Measurements from ENCODE around the gene EMC9. TPM values are rescaled to one million over a fixed set of nuclear protein-coding genes. Genes with fewer than 3 reads are reported as not detected.
"Not testable (repeated sequence)": the region's sequence is repeated elsewhere in the genome, so short reads cannot be mapped to it uniquely, and the experiment has no call there.

The EMC9 gene
- total and polyA plus RNA-seq, 9 donors, result 5.1 to 30.7 (median 17.3) TPM

DNA sequence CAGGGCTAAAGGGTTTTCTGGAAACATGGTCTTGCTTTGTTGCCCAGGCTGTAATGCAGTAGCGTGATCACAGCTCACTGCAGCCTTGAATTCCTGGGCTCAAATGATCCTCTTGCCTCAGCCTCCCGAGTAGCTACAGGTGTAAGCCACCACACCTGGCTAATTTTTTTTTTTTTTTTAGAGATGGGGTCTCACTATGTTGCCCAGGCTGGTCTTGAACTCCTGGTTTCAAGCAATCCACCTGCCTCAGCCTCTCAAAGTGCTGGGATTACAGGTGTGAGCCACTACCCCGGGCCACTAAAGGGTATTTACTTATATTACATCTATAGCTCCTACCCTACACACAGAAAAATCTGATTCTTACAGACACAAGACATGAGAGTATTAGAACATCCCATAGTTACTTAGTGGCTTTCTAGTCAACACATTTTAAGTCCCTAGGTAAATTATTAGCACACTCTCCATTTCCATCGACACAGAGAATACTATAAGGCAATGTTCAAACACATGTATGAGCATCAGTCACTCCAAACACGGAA is 33.0 kb downstream of the EMC9 start:
- H3K27ac ChIP-seq, result no peak overlapping the region
- H3K9me3 ChIP-seq, result no peaks in the 10 kb centered on the region
- H3K36me3 ChIP-seq, result no peaks in the 10 kb centered on the region
- H3K4me1 ChIP-seq (ENCODE audit: insufficient read depth), result no peaks in the 10 kb centered on the region
- peak in 1 of 5 donors; percentile 7 for DNase-seq
- no peak for TF ChIP-seq POLR2A (IDR thresholded peaks at IDR 0.05)
- TF ChIP-seq CTCF (IDR thresholded peaks at IDR 0.05), result no peak
- TF ChIP-seq EP300 (IDR thresholded peaks at IDR 0.05), result no peak
- WGBS, 3 donors, result 44 to 51% (median 50%) methylated on average over 5 of the region's 5 CpGs
- no peak overlapping the region for H3K4me3 ChIP-seq
- H3K27me3 ChIP-seq, result no peaks in the 10 kb centered on the region
- intact Hi-C loops (cut with DNase I), result loop anchor here in 2 of 4 donors (10.0 kb wide), 1 partner anchor 54 kb away; the partner anchor contains the start of gene CARMIL3 (in 2 of the 2)

DNA sequence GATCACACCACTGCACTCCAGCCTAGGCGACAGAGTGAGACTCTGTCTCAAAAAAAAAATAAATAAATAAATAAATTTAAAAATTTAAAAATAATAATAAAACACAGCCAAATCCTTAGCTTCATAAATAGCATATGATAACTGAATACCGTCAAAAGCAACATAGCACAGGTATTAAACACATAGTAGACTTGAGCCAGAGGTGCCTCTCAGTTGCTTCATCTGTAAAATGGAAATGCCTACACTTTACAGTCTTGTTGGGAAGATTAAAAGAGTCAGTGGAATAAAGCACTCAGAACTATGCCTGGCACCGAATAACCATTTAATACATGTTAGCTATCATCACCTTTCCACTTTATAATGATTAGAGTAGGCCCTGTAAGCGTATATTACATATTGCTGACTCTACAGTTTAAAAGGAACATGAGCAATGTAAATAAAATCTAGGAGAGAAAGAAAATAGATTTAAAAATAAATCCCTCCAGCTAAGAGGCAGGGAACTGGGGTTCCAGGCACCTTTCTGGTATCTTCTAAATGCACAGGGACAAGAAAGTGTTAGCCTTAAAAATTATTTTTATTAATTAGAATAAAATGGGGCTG is 34.6 kb downstream of the EMC9 start:
- Histone ChIP-seq H3K36me3 (no peaks in the 10 kb centered on the region), H3K9me3 (no peaks in the 10 kb centered on the region), H3K27me3 (no peaks in the 10 kb centered on the region), H3K27ac (no peak overlapping the region), H3K4me3 (no peak overlapping the region), H3K4me1 (ENCODE audit: insufficient read depth) (no peaks in the 10 kb centered on the region)
- WGBS, 3 donors, result 86 to 88% (median 88%) methylated on average over 4 of the region's 4 CpGs
- TF ChIP-seq CTCF (IDR thresholded peaks at IDR 0.05) (no peak), EP300 (IDR thresholded peaks at IDR 0.05) (no peak), POLR2A (IDR thresholded peaks at IDR 0.05) (no peak)
- no peak for DNase-seq
- intact Hi-C loops (cut with DNase I), result loop anchor here in 2 of 4 donors (10.0 kb wide), 1 partner anchor 52 kb away; the partner anchor contains the start of gene CARMIL3 (in 2 of the 2)

- 89 to 91% (median 90%) methylated on average over 8 of the region's 8 CpGs for WGBS, 3 donors
- not testable (repeated sequence) for H3K4me3 ChIP-seq; H3K27me3 ChIP-seq; H3K9me3 ChIP-seq; H3K27ac ChIP-seq; H3K36me3 ChIP-seq; H3K4me1 ChIP-seq (ENCODE audit: insufficient read depth)
- DNase-seq, result peak in 1 of 5 donors; percentile 7
- intact Hi-C loops (cut with DNase I), result loop anchor here in 2 of 4 donors (10.0 kb wide), 1 partner anchor 51 kb away; the partner anchor contains the start of gene CARMIL3 (in 2 of the 2)
Measured at GRCh38 chr14:24105609-24106239, 35.7 kb downstream of the EMC9 start.

GRCh38 chr14:24103451-24103850 is 37.9 kb downstream of the EMC9 start:
- no peaks in the 10 kb centered on the region for H3K36me3 ChIP-seq
- DNase-seq, result peak in 1 of 5 donors; percentile 20
- no peak overlapping the region for H3K27ac ChIP-seq
- no peak overlapping the region for H3K4me3 ChIP-seq
- no peaks in the 10 kb centered on the region for H3K4me1 ChIP-seq (ENCODE audit: insufficient read depth)
- WGBS, 3 donors, result 87 to 91% (median 89%) methylated on average over 13 of the region's 13 CpGs
- intact Hi-C loops (cut with DNase I), result loop anchor here in 3 of 4 donors (5.0 to 10.0 kb wide), 2 partner anchors 41 to 49 kb away; partner anchors contain the start of gene CARMIL3 (in 2 of the 3)
- no peaks in the 10 kb centered on the region for H3K27me3 ChIP-seq
- no peaks in the 10 kb centered on the region for H3K9me3 ChIP-seq
- TF ChIP-seq CTCF (IDR thresholded peaks at IDR 0.05), result no peak
- no peak for TF ChIP-seq EP300 (IDR thresholded peaks at IDR 0.05)
- no peak for TF ChIP-seq POLR2A (IDR thresholded peaks at IDR 0.05)
